Measurements from ENCODE around the gene PLEKHH1.

The PLEKHH1 gene

DNA sequence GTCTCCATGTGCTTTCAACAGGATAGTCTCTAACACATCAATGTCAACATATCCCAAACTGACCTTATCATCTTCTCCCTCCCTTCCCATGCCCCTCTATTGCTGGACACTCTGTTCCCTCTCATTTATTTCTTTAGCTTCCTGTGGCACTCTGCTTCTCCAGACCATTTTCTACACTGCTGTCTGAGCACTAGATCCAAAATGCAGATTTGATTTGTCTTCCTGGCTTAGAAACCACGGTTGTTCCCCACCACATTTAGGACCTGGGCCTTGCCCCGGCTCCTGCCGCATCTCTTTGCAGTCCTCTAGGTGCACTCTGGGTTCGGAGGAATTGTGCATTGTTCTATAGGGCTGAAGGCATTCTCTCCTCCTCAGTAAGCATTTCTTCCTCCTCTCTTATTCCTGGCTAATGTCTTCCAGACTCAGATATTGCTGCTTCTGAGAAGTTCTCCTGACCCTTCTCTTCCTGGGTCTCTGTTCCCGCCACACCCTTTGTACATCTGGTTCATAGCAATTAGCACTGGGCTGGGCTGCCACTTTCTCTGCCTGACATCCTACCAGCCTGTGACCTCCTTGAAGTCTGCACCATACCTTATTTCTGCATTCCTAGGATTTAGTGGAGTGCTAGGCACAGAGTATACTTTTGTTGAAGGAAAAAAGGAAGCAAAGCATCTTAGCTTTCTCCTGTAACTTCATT lies 100.5 kb downstream of the PLEKHH1 start:
- DNase-seq: no peak

DNA sequence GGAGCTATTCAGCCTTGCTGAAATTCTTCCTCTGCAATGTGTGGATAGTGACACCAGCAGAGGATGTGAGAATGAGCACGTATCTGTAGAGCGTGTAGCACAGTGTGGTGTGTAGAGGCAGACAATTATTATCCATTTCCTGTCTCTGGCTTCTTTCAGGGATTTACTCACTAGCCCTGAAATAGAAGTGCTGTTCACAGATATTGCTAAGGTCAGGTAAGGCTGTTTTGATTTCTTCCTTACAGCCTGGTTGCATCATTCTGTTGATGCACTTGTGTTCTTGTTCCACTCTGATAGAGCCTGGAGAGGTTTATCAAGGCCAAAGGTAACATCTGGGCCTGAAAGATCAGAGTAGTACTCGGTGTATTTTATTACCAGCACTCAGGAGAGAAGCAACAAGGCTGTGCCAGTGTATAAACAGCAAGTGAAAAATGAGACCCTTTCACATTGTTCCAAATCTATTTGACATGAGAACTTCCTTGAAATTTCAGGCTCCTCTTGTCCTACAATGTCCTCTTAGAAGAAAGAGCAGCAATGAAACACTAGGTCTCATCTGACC lies 103.3 kb downstream of the PLEKHH1 start:
- DNase-seq: no peak

DNA sequence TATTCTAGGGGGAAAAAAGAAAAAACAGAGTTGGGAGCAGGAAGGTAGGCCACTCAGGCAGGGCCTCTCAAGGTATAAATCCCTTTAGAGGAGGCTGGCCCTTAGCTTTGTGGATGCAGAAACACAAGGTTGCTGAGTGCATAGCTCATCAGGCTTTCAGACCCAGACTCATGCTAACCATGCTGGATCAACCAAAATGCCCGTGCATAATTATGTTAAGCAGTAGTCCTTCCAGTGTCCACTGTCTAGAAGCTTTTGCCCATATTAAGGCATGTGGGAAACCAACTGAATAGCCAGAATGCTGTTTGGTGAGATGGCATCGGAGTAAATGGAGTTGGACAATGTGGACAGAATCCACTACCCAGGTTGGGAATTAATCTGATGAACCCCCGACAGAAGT lies 105.6 kb downstream of the PLEKHH1 start:
- DNase-seq: no peak
